Right renal cortex interstitium (tissue), 3 donors: Measurements from ENCODE around the gene RTN4R. TPM values are rescaled to one million over a fixed set of nuclear protein-coding genes. Genes with fewer than 3 reads are reported as not detected.

Experiments used
- DNase-seq, 3 donors: peaks; one replicate each; pipeline ENCODE4 v3.0.0-alpha.2; 2013; ENCODE audit warnings: low read depth in 3 of 3, low spot score in 2 of 3
- polyA plus RNA-seq, 3 donors: library from polyadenylated mRNA; unstranded; fragments of 120-200 nt; gene quantifications; one replicate each; pipeline ENCODE4 v1.2.1, GENCODE V29; 2013; ENCODE audit not compliant: insufficient read length in 3 of 3

The RTN4R gene
- polyA plus RNA-seq, 3 donors: 3.8 to 4.5 (median 4.1) TPM

- no peak for DNase-seq
These were observed 49.1 kb downstream of the RTN4R start for GRCh38 chr22:20218987-20219386.

GRCh38 chr22:20218326-20218872 is 49.7 kb downstream of the RTN4R start:
- DNase-seq: no peak

DNA sequence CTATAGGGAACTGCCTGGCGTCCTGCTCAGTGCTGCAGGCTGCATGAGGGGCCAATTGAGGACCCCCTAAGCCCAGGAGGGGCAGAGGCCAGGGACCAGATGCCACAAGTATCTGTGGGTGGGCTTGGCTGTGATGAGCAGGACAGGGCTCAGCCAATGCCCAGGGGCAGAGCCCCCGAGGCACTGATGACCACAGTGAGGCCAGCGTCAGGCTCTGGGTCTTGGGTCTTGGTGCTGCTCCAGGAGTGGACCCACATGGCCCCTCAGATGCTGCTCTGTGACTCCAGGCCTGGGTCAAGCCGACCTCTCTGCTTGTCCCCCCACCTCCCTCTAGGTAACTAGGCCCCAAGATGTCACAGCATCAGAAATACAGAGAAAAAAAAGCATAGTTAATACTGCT is 50.6 kb downstream of the RTN4R start:
- DNase-seq: no peak

DNA sequence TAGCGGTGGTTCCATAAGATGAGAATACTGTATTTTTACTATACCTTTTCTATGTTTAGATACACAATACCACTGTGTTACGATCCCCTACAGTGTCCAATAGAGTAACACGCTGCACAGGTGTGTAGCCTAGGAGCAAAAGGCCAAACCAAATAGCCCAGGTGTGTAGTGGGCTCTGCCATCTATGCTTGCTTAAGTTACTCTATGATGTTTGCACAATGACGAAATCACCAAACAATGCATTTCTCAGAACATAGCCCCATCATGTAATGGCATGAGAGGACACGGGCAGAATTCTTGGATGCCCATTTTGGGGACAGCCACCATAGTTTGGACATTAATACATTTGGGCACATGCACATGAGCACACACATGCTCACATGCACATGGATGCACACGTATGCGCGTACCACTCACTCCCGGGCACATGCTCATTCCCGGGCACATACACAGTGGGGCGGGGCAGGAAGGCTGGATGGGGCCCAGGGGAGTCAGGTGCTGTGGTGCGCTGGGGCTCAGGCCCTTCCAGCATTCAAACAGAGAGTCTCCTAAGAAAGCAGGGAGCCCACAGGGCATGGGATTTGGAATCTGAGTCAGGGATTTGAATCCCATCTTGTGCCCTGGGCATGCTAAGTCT is 51.1 kb downstream of the RTN4R start:
- DNase-seq: no peak

DNA sequence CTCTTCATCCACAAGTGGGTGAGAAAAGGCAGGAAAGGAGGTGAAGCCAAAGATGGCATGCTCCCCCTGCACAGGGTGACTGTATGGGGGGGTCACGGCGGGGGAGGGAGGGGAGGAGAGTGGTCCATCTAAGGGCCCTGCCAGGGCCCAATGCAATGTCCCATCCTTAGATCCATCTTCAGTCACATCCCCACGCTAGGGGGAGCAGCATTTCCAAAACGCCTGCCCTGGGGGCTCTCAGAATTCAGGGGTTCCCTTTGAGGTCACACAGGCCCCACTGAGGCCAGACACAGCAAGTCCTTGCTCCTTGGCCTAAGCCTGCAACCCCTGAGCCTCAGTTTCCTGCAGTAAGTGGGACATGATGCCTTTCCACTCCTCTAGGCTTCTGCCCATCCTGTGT is 52.4 kb downstream of the RTN4R start:
- DNase-seq: no peak

DNA sequence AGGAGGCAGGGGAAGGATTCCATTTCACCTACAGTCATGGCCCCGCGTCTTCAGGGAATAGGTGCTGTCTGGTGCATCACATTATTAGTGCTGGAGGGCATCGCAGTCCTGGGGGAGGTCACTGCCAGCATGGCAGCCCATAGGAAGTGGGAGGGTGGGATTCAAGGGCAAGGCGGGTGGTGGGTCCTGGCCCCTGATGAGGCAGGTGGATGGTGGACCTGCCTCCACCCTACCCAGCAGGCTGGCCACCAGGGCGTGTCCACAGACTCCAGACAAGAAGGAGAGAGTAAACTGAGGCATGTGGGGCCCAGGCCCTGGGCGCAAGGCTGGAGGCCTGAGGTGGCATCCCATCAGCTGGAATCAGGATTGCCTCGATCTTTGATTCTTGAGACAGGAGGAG is 53.3 kb downstream of the RTN4R start:
- no peak for DNase-seq

DNA sequence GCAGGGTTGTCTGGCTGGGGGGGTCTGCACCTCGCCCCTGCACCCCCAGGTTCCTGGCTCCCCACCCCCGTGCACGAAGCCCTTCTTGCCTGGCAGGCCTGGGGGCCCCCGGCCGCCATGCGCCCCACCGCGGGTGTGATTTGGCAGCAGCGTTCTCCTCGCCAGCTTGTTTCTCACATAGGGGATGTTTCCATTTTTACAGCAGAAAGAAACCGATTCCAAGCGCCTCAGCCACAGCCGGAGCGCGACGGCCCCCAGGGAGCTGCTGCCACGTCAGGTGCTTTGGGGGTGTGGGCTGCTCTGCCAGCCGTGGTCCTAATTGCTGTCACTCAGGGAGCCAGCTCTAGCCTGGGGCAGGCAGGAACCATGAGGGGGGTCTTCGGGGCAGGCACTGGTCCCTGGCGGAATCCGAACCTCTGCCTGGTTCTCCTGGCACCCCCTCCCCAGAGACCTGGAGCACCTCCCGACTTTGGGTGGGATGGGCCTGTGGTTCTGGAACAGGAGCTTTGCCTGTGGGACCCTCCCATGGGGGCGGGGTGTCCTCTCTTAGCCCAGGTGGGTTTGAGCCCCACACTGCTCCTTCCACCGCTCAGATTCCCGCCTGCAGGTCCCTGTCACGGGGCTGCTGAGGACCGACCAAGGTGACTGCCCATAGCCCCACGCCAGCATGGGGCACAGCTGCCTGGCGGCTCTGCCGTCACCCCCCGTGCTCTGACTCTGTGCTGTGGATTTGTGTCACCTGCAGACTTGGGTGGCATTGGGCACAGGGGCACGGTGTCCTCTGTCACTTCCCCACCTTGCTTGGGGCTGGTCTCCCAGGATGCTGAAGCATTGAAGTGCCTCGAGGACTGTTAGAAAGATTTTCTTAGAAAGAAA is 54.0 kb downstream of the RTN4R start:
- no peak for DNase-seq

DNA sequence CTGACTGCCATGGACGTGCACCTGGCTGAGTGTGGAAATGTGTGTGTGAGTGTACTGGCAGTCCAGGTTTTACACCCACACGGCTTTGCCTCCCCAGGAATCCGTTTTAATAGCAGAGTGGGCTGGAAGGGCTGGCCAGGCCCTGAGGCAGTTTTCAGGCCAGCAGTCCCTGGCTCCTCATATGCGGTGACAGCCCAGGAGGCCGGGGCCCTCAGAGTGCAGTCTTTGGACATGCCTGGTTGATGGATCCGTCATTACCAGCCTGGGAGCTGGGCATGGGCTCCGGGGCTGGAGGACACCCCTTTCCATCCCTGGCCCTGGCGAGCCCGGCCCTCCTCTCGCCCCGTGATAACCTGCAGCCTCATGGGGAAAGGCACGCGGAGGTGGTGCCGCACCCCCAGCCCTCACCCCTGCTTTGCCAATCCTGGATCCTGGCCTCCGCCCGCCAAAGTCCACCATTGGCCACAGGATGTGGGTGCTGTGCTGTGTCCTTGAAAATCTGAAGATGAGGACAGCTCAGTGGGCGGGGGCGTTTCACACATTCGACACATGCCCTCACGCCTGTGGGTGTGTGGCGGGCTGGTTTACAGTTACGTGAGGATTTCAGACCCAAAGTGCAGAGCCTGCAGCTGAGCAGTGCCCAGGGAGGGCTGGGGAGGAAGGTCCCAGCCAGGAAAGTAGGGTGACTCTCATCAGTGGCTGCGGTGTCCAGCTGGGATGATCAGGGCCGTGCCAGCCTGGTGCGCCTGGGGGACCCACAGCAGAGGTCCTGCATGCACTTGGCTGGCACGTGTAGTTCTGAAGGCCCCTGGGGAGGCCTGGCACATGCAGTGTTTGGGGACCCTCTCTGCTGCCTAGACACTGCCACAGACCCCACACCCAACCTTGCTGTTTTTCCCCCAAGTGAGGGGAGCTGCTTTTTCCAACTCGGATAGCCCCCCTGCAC is 55.1 kb downstream of the RTN4R start:
- DNase-seq: no peak

DNA sequence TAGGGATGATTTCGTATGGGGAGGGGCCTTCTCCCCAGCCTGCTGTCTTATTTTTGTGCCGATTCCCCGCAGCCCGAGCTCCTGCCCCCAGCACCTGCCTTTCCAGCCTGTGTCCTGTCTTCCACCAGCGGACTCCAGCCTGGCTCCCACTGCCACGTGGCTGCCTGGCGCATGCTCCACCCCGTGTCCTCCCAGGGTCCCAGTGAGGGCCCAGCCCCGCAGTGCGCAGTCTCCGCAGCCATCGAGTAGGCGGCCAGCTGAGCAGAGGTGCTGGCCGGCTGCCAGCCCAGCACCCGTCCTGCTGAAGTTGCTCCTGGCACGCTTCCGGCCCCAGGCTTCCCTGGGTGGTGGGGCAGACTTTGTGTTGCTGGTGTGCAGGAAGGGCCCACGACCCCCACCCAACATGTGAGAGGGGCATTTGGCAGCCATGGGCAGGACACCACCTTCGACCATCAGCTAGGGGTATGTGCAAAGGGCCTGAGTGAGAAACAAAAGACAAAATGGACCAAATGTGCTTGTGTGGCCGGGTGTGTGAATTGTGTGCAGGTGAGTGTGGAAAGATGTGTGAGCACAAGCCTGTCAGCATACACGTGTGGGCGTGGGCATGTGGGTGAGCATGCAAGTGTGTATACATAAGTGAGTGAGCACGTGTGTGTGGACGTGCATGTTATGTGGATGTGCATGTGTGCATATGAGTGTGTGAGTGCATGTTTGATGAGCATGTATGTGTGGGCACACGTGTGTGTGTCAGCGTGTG is 55.9 kb downstream of the RTN4R start:
- no peak for DNase-seq

- DNase-seq: no peak
These were observed 56.6 kb downstream of the RTN4R start for GRCh38 chr22:20211409-20211996.

GRCh38 chr22:20210473-20211059 is 57.6 kb downstream of the RTN4R start:
- DNase-seq: no peak

DNA sequence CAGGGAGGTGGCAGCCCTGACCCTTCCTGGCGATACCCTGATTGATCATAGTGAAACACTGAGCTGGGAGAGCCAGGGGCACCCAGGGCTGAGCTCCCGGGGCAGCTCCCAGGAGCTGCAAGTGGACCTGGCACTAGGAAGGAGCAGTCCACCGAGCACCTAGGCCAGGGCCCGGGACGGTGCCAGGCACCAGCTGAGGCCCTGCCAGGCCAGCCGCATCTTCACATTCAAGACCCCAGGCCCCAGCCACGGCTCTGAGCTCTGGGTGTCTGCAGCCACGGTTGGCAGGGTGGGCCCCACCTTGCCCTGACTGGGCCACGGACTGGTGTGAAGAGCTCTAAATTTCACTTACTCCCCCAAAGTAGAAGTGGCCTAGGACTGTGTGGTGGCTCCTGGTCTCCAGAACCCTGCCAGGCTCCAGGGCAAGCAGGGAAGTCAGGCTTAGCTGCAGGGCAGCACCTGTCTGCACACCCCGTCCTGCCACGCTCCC is 58.3 kb downstream of the RTN4R start:
- DNase-seq: no peak

DNA sequence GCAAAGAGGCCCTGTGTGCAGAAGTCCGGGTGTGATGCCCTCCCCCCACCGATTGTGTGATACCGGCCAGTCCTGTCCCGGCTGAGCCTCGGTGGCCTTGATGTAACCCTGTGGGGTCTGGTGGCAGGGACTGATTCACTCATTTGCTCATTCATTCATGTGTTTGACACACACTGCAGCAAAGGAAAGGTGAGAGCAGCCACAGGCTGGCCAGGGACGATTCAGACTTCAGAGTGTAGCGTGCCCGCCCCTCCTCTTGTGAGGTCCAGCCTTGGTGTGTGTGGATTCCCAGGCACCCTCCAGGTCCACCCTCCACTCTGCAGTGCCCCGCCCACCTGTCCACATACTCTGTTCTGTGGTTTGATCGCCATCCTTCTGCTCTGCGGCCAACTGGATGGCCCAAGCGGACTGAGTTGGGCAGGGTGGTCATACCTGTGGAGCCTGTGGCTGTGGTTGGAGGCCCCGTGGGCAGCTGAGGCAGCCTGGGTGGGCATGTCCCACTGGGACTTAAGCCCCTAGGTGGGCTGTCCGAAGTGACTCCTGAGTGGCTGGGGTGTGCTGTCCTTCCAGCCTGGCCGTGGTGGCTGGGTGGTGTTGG is 59.3 kb downstream of the RTN4R start:
- no peak for DNase-seq

DNA sequence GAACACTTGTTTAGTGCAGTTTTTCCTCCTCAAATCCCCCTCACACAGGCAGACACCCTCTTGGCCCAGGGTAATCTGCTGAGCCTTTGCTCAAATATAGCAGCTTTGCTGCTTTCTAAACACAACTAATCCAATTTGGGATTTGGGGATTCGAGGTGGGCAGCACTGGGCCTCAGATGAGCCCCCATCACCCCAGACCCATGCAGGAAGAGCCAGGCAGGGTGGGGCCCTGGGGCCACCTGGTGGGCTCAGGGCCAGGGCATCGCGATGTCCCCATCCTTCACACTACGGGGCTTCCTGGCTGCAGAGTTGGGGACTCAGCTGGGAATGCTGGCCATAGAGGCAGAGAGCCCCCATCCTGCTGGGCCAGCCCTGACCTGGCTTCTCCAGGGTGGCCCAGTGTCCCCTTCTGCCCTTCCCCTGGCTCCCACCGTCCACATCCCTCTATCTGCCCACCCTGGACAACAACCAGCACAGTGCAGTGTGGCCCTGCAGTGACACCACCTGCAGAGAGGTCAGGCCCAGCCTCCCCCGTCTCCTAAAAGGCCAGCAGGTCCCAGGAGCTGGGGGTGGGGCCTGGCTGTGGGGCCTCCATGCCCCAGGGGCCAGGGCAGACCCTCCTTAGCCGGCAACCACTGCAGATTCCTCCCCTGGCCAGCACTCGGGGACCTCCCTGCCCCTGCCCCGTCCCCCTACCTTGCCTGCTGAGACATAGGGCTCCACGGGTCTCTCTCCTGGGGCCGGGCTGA is 60.7 kb downstream of the RTN4R start:
- no peak for DNase-seq

DNA sequence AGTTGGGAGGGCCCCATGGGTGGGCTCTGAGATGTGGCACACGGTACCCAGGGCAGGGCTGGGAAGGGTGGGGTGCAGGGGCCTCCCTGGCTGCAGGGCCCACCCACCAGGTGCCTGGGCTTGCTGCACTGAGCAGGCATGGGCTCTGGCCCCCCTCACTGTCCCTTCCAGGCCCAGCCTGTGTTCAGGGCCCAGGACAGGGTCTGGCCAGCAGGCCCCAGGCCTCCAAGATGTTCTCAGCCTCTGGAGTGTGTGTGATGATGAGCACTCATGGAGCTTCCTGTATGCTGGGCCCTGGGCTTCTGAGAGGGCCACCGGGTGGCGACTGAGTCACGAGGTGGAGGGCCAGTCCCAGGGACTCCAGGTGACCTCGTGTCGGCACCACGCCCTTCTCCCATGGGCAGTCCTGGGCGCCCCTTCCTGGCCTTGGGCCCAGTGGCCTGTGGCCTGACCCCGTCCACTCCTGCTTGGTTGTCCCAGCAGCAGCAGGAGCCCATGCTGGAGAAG is 61.4 kb downstream of the RTN4R start:
- no peak for DNase-seq

DNA sequence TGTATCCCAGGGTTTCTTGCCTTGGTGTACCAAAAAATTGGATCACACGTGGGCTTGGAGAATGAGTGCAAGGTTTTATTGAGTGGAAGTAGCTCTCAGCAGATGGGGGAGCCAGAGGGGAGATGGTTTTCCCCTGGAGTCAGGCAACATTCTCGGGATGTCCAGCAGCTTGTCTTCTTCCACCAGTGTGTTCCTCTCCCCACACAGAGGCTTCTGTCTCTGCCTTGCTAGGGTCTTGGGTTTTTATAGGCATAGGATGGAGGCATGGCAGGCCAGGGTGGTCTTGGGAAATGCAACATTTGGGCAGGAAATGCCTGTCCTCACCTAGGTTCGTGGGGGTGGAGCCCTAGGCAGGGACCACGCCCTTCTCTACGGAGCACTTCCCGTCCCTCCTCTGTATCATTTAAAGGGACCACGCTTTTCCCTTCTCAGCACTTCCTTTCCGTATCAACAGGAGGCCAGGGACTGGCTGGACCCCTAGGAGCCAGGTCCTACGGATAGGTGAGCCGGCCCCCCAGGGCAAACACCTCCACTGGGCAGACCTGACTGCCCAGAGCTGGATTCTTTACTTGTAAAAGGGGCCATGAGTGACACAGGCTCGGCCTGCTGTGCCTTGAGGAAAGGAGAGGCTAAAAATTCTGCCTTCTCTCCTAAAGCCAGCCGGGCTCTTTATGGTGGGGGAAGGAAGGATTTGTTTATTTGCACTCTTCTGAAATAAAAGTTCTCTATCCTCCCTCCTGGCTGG is 62.0 kb downstream of the RTN4R start:
- DNase-seq: no peak

- DNase-seq: no peak
These were observed 62.6 kb downstream of the RTN4R start for GRCh38 chr22:20205464-20205963.
